ENCODE data around the gene CPLX1.
"Not testable (repeated sequence)": the region's sequence is repeated elsewhere in the genome, so short reads cannot be mapped to it uniquely, and the experiment has no call there.

Gene CPLX1

GRCh38 chr4:738781-739280 is 87.1 kb downstream of the CPLX1 start:
- Mint-ChIP-seq H3K9me3 (peaks cover 3% of the 10 kb centered on the region), H3K4me3 (no peak overlapping the region), H3K36me3 (ENCODE audit: low read depth) (peaks cover 67% of the 10 kb centered on the region), H3K27ac (no peak overlapping the region), H3K4me1 (peaks cover 12% of the 10 kb centered on the region), H3K27me3 (ENCODE audit: low read depth, poor library complexity) (peaks cover 7% of the 10 kb centered on the region)
- DNase-seq, result no peak
- TF ChIP-seq, protein P1, sequence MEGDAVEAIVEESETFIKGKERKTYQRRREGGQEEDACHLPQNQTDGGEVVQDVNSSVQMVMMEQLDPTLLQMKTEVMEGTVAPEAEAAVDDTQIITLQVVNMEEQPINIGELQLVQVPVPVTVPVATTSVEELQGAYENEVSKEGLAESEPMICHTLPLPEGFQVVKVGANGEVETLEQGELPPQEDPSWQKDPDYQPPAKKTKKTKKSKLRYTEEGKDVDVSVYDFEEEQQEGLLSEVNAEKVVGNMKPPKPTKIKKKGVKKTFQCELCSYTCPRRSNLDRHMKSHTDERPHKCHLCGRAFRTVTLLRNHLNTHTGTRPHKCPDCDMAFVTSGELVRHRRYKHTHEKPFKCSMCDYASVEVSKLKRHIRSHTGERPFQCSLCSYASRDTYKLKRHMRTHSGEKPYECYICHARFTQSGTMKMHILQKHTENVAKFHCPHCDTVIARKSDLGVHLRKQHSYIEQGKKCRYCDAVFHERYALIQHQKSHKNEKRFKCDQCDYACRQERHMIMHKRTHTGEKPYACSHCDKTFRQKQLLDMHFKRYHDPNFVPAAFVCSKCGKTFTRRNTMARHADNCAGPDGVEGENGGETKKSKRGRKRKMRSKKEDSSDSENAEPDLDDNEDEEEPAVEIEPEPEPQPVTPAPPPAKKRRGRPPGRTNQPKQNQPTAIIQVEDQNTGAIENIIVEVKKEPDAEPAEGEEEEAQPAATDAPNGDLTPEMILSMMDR (IDR thresholded peaks at IDR 0.05), result no peak

- not testable (repeated sequence) for H3K27me3 Mint-ChIP-seq (ENCODE audit: low read depth, poor library complexity); H3K27ac Mint-ChIP-seq; H3K9me3 Mint-ChIP-seq; DNase-seq; H3K4me1 Mint-ChIP-seq; H3K4me3 Mint-ChIP-seq
- H3K36me3 Mint-ChIP-seq (ENCODE audit: low read depth), result peaks cover 59% of the 10 kb centered on the region
These were observed 89.4 kb downstream of the CPLX1 start for GRCh38 chr4:736561-736960.

DNA sequence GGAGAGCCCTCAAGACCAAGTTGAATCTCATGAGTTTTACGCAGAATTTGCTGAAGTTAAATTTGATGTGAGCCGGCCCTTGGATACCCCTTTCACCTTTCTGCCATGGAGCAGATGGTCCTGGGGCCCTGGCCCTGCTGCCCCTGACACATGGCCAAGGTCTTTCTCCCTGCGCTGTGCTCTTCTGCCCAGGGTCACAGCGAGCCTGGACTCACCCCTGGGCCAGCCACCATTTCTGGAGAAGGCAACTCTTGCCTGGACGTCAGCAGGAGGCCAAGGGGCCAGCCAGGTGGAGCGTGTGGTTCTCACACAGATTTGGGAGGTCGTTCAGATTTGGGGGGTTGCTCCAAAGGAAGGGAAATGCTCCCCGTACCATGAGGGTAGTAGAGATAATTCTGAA is 90.3 kb downstream of the CPLX1 start:
- no peak for DNase-seq
- no peaks in the 10 kb centered on the region for H3K9me3 Mint-ChIP-seq
- no peak overlapping the region for H3K4me3 Mint-ChIP-seq
- no peaks in the 10 kb centered on the region for H3K4me1 Mint-ChIP-seq
- H3K27ac Mint-ChIP-seq, result no peak overlapping the region
- TF ChIP-seq, protein P1 (IDR thresholded peaks at IDR 0.05), result no peak
- H3K27me3 Mint-ChIP-seq (ENCODE audit: low read depth, poor library complexity), result peaks cover 7% of the 10 kb centered on the region
- H3K36me3 Mint-ChIP-seq (ENCODE audit: low read depth), result peaks cover 59% of the 10 kb centered on the region
